ENCODE data around the gene VHLL.

Gene VHLL

DNA sequence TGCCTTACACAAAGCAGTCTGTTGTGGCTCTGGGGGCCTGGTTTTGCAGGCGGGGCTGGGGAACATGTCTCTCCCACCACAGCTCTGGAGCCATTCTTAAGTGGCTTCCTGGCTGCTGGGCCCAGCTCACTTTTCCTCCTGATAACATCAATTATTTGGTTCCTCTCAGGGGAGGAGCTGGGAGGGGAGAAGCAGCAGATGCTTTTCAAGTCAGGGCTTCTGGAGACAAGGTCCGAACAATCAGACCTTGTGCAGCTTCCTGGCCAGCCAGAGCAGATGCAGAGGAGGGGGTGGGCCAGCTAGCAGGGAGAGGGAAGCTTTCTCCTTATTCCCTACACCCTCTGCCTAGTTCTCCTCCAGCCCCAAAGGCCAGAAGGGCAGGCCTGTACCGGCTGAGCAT lies 47.6 kb downstream of the VHLL start:
- DNase-seq (ENCODE audit: low read depth) = no peak
- no peak for TF ChIP-seq CTCF (IDR thresholded peaks at IDR 0.05; ENCODE audit: low read depth, low read length, missing control alignments)
- in situ Hi-C loops (cut with HindIII; ENCODE audit: low sequenced_read_pairs) = no loop called here
- H3K4me3 ChIP-seq (ENCODE audit: low read depth, low read length) = no peak overlapping the region

GRCh38 chr1:156249593-156249992 lies 49.5 kb downstream of the VHLL start:
- DNase-seq (ENCODE audit: low read depth) = no peak
- in situ Hi-C loops (cut with HindIII; ENCODE audit: low sequenced_read_pairs) = no loop called here
- no peak overlapping the region for H3K4me3 ChIP-seq (ENCODE audit: low read depth, low read length)

More at GRCh38 chr1:156249593-156249992, 49.5 kb downstream of the VHLL start:
- TF ChIP-seq CTCF (IDR thresholded peaks at IDR 0.05; ENCODE audit: low read depth, low read length, missing control alignments) = no peak

Measured in astrocyte of the cerebellum (primary cell).